Measurements from ENCODE around the gene ULK4. TPM values are rescaled to one million over a fixed set of nuclear protein-coding genes. Genes with fewer than 3 reads are reported as not detected.

ULK4 gene
- 9.7 and 12.8 TPM in 2 replicates for total RNA-seq
- polyA plus RNA-seq: 9.1 and 13.8 TPM in 2 replicates
- polyA plus RNA-seq (2012): 6.1 and 6.9 TPM in 2 replicates
- 2.8 and 6.1 TPM in 2 replicates for polyA minus RNA-seq (ENCODE audit: low replicate concordance)

GRCh38 chr3:41961751-41962679, at the start of gene ULK4:
Gene ULK4, minus strand, starts transcription at chr3:41962103. Its CDS starts 7,344 bp downstream, at chr3:41954759.
- Histone ChIP-seq H3K27ac (ENCODE audit: insufficient read depth, low read length) (peak within 1 kb of the TSS; percentile 96), H3K27me3 (ENCODE audit: control insufficient read depth, insufficient read depth, low read length) (no peaks in the 10 kb centered on the region), H3K4me3 (replicated peaks in 1 of 4; ENCODE audit: control extremely low read depth in 1 of 4, insufficient read depth in 1 of 4, low read depth in 3 of 4, low read length in 4 of 4) (peak within 1 kb of the TSS; percentile 59 to 99 (median 88)), H3K9me3 (ENCODE audit: control insufficient read depth, insufficient read depth, low read depth, low read length) (no peaks in the 10 kb centered on the region), H3K79me2 (ENCODE audit: control insufficient read depth, insufficient read depth, low read length) (peaks cover 5% of the 10 kb centered on the region), H3K4me2 (ENCODE audit: extremely low read depth, insufficient read depth, low read length) (peak within 1 kb of the TSS; percentile 99), H2AFZ (ENCODE audit: low read length) (peak within 1 kb of the TSS; percentile 88), H3K4me1 (ENCODE audit: control insufficient read depth, extremely low read depth, insufficient read depth, low read length) (peaks cover 2% of the 10 kb centered on the region), H3K36me3 (ENCODE audit: control insufficient read depth, insufficient read depth, low read length) (no peaks in the 10 kb centered on the region), H3K9ac (ENCODE audit: insufficient read depth, low read length) (peak within 1 kb of the TSS; percentile 95), H4K20me1 (ENCODE audit: control insufficient read depth, extremely low read depth, insufficient read depth, low read length) (no peaks in the 10 kb centered on the region)
- peak; percentile 100 for DNase-seq (ENCODE audit: low read depth in 2 of 2)
- no peak for TF ChIP-seq CTCF (conservative IDR thresholded peaks at IDR 0.05 in 1 of 2, IDR thresholded peaks at IDR 0.05 in 1 of 2; ENCODE audit: low read depth in 1 of 2, low read length in 2 of 2)
- TF ChIP-seq EZH2 (IDR thresholded peaks at IDR 0.05; ENCODE audit: low read length, missing control alignments): no peak

GRCh38 chr3:42010530-42010929, 48.6 kb upstream of the ULK4 start:
- H4K20me1 ChIP-seq (ENCODE audit: control insufficient read depth, extremely low read depth, insufficient read depth, low read length): no peaks in the 10 kb centered on the region
- H3K4me1 ChIP-seq (ENCODE audit: control insufficient read depth, extremely low read depth, insufficient read depth, low read length): peaks cover 3% of the 10 kb centered on the region
- peaks cover 18% of the 10 kb centered on the region for H3K79me2 ChIP-seq (ENCODE audit: control insufficient read depth, insufficient read depth, low read length)
- DNase-seq (ENCODE audit: low read depth in 2 of 2): no peak
- no peak overlapping the region for H3K4me2 ChIP-seq (ENCODE audit: extremely low read depth, insufficient read depth, low read length)
- no peak overlapping the region for H3K27ac ChIP-seq (ENCODE audit: insufficient read depth, low read length)
- no peaks in the 10 kb centered on the region for H3K27me3 ChIP-seq (ENCODE audit: control insufficient read depth, insufficient read depth, low read length)
- no peaks in the 10 kb centered on the region for H3K9me3 ChIP-seq (ENCODE audit: control insufficient read depth, insufficient read depth, low read depth, low read length)
- TF ChIP-seq EZH2 (IDR thresholded peaks at IDR 0.05; ENCODE audit: low read length, missing control alignments): no peak
- no peak for TF ChIP-seq CTCF (conservative IDR thresholded peaks at IDR 0.05 in 1 of 2, IDR thresholded peaks at IDR 0.05 in 1 of 2; ENCODE audit: low read depth in 1 of 2, low read length in 2 of 2)
- H3K9ac ChIP-seq (ENCODE audit: insufficient read depth, low read length): no peak overlapping the region
- H2AFZ ChIP-seq (ENCODE audit: low read length): no peak overlapping the region
- no peak overlapping the region for H3K4me3 ChIP-seq (replicated peaks in 1 of 4; ENCODE audit: control extremely low read depth in 1 of 4, insufficient read depth in 1 of 4, low read depth in 3 of 4, low read length in 4 of 4)
- no peaks in the 10 kb centered on the region for H3K36me3 ChIP-seq (ENCODE audit: control insufficient read depth, insufficient read depth, low read length)

- TF ChIP-seq CTCF (conservative IDR thresholded peaks at IDR 0.05 in 1 of 2, IDR thresholded peaks at IDR 0.05 in 1 of 2; ENCODE audit: low read depth in 1 of 2, low read length in 2 of 2) (no peak), EZH2 (IDR thresholded peaks at IDR 0.05; ENCODE audit: low read length, missing control alignments) (no peak)
These were observed 47.6 kb upstream of the ULK4 start for GRCh38 chr3:42009456-42009855.

More at GRCh38 chr3:42009456-42009855, 47.6 kb upstream of the ULK4 start:
- Histone ChIP-seq H3K4me2 (ENCODE audit: extremely low read depth, insufficient read depth, low read length) (no peak overlapping the region), H3K79me2 (ENCODE audit: control insufficient read depth, insufficient read depth, low read length) (peaks cover 8% of the 10 kb centered on the region), H3K9ac (ENCODE audit: insufficient read depth, low read length) (no peak overlapping the region), H3K9me3 (ENCODE audit: control insufficient read depth, insufficient read depth, low read depth, low read length) (no peaks in the 10 kb centered on the region), H3K27ac (ENCODE audit: insufficient read depth, low read length) (no peak overlapping the region), H2AFZ (ENCODE audit: low read length) (no peak overlapping the region), H3K36me3 (ENCODE audit: control insufficient read depth, insufficient read depth, low read length) (no peaks in the 10 kb centered on the region), H4K20me1 (ENCODE audit: control insufficient read depth, extremely low read depth, insufficient read depth, low read length) (no peaks in the 10 kb centered on the region), H3K27me3 (ENCODE audit: control insufficient read depth, insufficient read depth, low read length) (no peaks in the 10 kb centered on the region), H3K4me1 (ENCODE audit: control insufficient read depth, extremely low read depth, insufficient read depth, low read length) (peaks cover 3% of the 10 kb centered on the region), H3K4me3 (replicated peaks in 1 of 4; ENCODE audit: control extremely low read depth in 1 of 4, insufficient read depth in 1 of 4, low read depth in 3 of 4, low read length in 4 of 4) (no peak overlapping the region)
- DNase-seq (ENCODE audit: low read depth in 2 of 2): peak in 1 of 2 donors; percentile 38
